GM18508 (cell line): ENCODE data around the gene DOCK6.

Experiments
- ATAC-seq: cut with Tn5 transposase; IDR thresholded peaks from one replicate; pipeline ENCODE4 v1.9.1; 2021; ENCODE audit warnings: moderate number of reproducible peaks; ENCODE audit not compliant: insufficient read depth, unreplicated experiment

DOCK6 gene

DNA sequence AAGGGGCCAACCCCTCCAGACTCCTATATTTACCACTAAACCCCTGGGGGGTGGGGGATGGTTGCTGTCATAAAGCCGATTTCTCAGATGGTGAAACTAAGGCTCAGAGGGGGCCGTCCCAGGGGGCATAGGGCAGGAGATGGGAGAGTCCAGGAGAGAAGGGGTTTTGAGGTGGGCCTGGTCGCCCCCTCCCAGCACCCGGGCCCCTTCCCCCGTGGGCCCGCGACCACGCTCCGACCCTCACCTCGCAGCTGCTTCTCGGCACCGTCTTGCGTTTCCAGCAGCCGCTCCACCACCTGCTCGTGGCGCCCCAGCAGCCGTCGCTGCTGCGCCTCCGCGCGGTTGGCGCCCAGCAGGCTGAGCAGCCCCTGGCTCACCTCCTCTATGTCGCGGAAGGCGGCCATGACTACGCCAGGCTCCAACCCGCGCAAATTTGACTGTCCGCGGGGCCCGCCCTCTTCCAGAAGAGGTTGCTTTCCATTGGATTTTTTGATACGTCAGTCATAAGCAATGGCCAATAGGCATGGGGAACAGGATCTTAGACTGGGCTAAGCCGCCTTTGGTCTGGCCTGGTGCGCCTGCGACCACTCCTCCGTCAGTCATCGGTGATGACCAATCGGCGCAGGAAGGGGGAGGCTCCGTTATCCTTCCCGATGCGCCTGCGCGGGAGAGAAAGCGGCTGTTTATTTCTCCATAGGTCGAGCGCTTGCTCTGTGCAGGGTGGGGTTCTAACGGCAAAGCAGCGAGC lies 106.8 kb downstream of the DOCK6 start, which contains the start of gene SPC24:
Gene SPC24 (minus strand): TSS at position 410 of the 748 bp plus-strand sequence. CDS start 6 bp downstream, at position 404.
- peak; percentile 97 for ATAC-seq

DNA sequence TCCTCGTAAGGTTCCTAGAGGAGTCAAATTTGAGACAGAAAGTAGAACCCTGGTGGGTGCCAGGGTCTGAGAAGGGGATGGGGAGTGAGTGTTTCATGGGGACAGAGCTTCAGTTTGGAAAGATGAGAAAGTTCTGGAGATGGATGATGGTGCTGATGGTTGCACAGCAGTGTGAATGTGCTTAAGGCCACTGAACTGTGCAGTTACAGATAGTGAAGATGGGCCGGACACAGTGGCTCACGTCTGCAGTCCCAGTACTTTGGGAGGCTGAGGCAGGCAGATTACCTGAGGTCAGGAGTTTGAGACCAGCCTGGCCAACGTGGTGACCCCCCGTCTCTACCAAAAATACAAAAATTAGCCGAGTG lies 107.7 kb downstream of the DOCK6 start:
- no peak for ATAC-seq

DNA sequence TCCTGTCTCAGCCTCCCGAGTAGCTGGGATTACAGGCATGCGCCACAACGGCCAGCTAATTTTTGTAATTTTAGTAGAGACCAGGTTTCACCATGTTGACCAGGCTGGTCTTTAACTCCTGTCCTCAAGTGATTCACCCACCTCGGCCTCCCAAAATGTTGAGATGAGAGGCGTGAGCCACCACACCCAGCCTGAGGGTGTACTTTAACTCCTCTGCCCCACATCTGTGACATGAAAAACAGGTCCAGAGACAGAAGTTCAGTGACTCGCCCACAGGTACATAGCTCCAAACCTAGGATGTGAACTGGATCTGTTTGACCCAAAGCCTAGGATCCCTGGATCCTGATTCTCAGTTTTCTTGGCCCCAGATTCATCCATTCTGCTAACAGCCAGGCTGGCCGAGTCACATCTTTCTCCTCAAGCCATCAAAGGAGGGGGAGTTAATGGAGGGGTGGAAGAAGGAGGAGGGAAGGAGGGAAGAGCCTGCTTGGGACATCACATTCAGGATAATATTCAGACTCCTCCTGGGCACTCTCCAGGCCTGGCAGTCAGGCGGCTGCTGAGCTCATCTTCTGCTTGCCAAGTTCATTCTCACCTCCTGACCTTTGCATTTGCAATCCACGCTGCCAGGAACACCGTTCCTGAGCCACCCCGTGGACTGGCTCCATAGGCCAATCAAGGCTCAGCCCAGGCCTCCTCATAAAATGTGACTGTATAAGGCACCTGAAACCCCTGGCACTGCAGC lies 109.8 kb downstream of the DOCK6 start:
- no peak for ATAC-seq

- no peak for ATAC-seq
Observed at GRCh38 chr19:11151181-11151580, 111.1 kb downstream of the DOCK6 start.
